Measurements from ENCODE around the gene LUZP2. TPM values are rescaled to one million over a fixed set of nuclear protein-coding genes. Genes with fewer than 3 reads are reported as not detected.

LUZP2 gene
- total RNA-seq, 1 experiment from 2014 or later, result 3.8 TPM

GRCh38 chr11:24683583-24683982 lies 186.7 kb downstream of the LUZP2 start (continued):
- TF ChIP-seq AFF4 (CRISPR knock-in tag; IDR thresholded peaks at IDR 0.05; ENCODE audit: borderline replicate concordance) (no peak), TEAD4 (CRISPR knock-in tag; IDR thresholded peaks at IDR 0.05) (no peak), CREM (CRISPR knock-in tag; IDR thresholded peaks at IDR 0.05) (no peak), ZBTB21 (CRISPR knock-in tag; IDR thresholded peaks at IDR 0.05; ENCODE audit: borderline replicate concordance) (no peak), GTF2I (CRISPR knock-in tag; conservative IDR thresholded peaks at IDR 0.05) (no peak), ZNF232 (CRISPR knock-in tag; IDR thresholded peaks at IDR 0.05) (no peak)

- POLR2A ChIA-PET, result interaction anchor here (0.7 kb wide), 1 partner anchor 387 kb away, joined by 3 read pairs; no protein-coding TSS in a partner anchor
- DNase-seq (ENCODE audit: low spot score), result no peak
- TF ChIP-seq ESRRA (CRISPR knock-in tag; IDR thresholded peaks at IDR 0.05; ENCODE audit: borderline replicate concordance), result no peak
- TF ChIP-seq ATF1 (CRISPR knock-in tag; IDR thresholded peaks at IDR 0.05), result no peak
- TF ChIP-seq, protein P1, sequence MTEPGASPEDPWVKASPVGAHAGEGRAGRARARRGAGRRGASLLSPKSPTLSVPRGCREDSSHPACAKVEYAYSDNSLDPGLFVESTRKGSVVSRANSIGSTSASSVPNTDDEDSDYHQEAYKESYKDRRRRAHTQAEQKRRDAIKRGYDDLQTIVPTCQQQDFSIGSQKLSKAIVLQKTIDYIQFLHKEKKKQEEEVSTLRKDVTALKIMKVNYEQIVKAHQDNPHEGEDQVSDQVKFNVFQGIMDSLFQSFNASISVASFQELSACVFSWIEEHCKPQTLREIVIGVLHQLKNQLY (CRISPR knock-in tag; IDR thresholded peaks at IDR 0.05), result no peak
- no peak for TF ChIP-seq ZBTB21 (CRISPR knock-in tag; IDR thresholded peaks at IDR 0.05; ENCODE audit: borderline replicate concordance)
- no peak for TF ChIP-seq NFYB (CRISPR knock-in tag; conservative IDR thresholded peaks at IDR 0.05; ENCODE audit: low read depth)
- TF ChIP-seq RELA (CRISPR knock-in tag; IDR thresholded peaks at IDR 0.05; ENCODE audit: borderline replicate concordance), result no peak
- no peak for TF ChIP-seq CDX4 (CRISPR knock-in tag; IDR thresholded peaks at IDR 0.05; ENCODE audit: borderline replicate concordance)
- no peak for TF ChIP-seq TEAD4 (CRISPR knock-in tag; IDR thresholded peaks at IDR 0.05)
- H3K4me1 Mint-ChIP-seq, result peaks cover 31% of the 10 kb centered on the region
- no peaks in the 10 kb centered on the region for H3K9me3 Mint-ChIP-seq
- no peaks in the 10 kb centered on the region for H3K27me3 Mint-ChIP-seq (ENCODE audit: low read depth)
- H3K4me3 Mint-ChIP-seq, result no peak overlapping the region
- no peak for ATAC-seq
- CTCF ChIA-PET, result no interaction called here
- H3K27ac Mint-ChIP-seq, result no peak overlapping the region
- no peaks in the 10 kb centered on the region for H3K36me3 Mint-ChIP-seq
Measured at GRCh38 chr11:24685821-24686220, 189.0 kb downstream of the LUZP2 start.

DNA sequence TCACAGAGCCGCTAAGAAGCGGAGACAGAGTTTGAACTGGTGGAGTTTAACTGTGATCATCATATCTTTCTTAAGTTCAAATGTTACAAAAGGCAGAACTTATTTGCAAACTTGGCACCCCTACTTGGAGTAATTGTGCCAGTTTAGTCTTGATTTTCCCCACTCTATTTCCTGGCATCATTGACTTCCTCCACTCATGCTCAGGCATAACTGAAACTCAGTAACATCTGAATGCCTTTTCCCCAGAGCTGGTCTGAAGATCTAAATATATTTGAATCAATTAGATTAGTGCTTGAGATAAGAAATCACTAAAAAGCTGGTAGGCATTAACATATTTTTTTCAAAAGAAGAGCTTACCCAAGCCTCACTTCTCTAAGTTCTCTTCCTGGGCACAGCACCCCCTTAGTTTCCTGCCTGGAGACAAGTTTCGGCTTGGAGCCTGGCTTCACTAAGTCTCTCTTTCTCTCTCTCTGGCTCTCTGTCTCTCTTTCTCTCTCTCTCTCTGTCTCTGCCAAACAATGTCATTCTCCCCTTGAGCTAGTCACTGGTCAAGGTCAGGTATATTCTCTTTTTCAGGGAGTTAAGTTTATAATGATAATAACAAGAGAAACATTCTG lies 190.8 kb downstream of the LUZP2 start:
- H3K36me3 Mint-ChIP-seq, result no peaks in the 10 kb centered on the region
- TF ChIP-seq, protein P1 (CRISPR knock-in tag; IDR thresholded peaks at IDR 0.05), result no peak
- TF ChIP-seq RORB (CRISPR knock-in tag; IDR thresholded peaks at IDR 0.05), result no peak
- TF ChIP-seq ESRRA (CRISPR knock-in tag; IDR thresholded peaks at IDR 0.05; ENCODE audit: borderline replicate concordance), result no peak
- TF ChIP-seq, protein P2, sequence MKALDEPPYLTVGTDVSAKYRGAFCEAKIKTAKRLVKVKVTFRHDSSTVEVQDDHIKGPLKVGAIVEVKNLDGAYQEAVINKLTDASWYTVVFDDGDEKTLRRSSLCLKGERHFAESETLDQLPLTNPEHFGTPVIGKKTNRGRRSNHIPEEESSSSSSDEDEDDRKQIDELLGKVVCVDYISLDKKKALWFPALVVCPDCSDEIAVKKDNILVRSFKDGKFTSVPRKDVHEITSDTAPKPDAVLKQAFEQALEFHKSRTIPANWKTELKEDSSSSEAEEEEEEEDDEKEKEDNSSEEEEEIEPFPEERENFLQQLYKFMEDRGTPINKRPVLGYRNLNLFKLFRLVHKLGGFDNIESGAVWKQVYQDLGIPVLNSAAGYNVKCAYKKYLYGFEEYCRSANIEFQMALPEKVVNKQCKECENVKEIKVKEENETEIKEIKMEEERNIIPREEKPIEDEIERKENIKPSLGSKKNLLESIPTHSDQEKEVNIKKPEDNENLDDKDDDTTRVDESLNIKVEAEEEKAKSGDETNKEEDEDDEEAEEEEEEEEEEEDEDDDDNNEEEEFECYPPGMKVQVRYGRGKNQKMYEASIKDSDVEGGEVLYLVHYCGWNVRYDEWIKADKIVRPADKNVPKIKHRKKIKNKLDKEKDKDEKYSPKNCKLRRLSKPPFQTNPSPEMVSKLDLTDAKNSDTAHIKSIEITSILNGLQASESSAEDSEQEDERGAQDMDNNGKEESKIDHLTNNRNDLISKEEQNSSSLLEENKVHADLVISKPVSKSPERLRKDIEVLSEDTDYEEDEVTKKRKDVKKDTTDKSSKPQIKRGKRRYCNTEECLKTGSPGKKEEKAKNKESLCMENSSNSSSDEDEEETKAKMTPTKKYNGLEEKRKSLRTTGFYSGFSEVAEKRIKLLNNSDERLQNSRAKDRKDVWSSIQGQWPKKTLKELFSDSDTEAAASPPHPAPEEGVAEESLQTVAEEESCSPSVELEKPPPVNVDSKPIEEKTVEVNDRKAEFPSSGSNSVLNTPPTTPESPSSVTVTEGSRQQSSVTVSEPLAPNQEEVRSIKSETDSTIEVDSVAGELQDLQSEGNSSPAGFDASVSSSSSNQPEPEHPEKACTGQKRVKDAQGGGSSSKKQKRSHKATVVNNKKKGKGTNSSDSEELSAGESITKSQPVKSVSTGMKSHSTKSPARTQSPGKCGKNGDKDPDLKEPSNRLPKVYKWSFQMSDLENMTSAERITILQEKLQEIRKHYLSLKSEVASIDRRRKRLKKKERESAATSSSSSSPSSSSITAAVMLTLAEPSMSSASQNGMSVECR (CRISPR knock-in tag; IDR thresholded peaks at IDR 0.05; ENCODE audit: borderline replicate concordance), result no peak
- TF ChIP-seq, protein P3, sequence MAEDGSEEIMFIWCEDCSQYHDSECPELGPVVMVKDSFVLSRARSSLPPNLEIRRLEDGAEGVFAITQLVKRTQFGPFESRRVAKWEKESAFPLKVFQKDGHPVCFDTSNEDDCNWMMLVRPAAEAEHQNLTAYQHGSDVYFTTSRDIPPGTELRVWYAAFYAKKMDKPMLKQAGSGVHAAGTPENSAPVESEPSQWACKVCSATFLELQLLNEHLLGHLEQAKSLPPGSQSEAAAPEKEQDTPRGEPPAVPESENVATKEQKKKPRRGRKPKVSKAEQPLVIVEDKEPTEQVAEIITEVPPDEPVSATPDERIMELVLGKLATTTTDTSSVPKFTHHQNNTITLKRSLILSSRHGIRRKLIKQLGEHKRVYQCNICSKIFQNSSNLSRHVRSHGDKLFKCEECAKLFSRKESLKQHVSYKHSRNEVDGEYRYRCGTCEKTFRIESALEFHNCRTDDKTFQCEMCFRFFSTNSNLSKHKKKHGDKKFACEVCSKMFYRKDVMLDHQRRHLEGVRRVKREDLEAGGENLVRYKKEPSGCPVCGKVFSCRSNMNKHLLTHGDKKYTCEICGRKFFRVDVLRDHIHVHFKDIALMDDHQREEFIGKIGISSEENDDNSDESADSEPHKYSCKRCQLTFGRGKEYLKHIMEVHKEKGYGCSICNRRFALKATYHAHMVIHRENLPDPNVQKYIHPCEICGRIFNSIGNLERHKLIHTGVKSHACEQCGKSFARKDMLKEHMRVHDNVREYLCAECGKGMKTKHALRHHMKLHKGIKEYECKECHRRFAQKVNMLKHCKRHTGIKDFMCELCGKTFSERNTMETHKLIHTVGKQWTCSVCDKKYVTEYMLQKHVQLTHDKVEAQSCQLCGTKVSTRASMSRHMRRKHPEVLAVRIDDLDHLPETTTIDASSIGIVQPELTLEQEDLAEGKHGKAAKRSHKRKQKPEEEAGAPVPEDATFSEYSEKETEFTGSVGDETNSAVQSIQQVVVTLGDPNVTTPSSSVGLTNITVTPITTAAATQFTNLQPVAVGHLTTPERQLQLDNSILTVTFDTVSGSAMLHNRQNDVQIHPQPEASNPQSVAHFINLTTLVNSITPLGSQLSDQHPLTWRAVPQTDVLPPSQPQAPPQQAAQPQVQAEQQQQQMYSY (CRISPR knock-in tag; IDR thresholded peaks at IDR 0.05), result no peak
- TF ChIP-seq CBFB (CRISPR knock-in tag; IDR thresholded peaks at IDR 0.05; ENCODE audit: low read depth), result no peak
- no peak for TF ChIP-seq NR3C1 (CRISPR knock-in tag; conservative IDR thresholded peaks at IDR 0.05; ENCODE audit: low read depth)
- no peak for TF ChIP-seq KAT7 (CRISPR knock-in tag; IDR thresholded peaks at IDR 0.05; ENCODE audit: borderline replicate concordance)
- no peak for TF ChIP-seq NFYB (CRISPR knock-in tag; conservative IDR thresholded peaks at IDR 0.05; ENCODE audit: low read depth)
- H3K27me3 Mint-ChIP-seq (ENCODE audit: low read depth), result no peaks in the 10 kb centered on the region
- CTCF ChIA-PET, result no interaction called here
- POLR2A ChIA-PET, result no interaction called here
- H3K4me1 Mint-ChIP-seq, result peaks cover 31% of the 10 kb centered on the region
- H3K4me3 Mint-ChIP-seq, result no peak overlapping the region
- H3K9me3 Mint-ChIP-seq, result no peaks in the 10 kb centered on the region
- DNase-seq (ENCODE audit: low spot score), result no peak
- no peak overlapping the region for H3K27ac Mint-ChIP-seq
- ATAC-seq, result peak; percentile 52
